Measurements from ENCODE around the gene ANO7.

DNA sequence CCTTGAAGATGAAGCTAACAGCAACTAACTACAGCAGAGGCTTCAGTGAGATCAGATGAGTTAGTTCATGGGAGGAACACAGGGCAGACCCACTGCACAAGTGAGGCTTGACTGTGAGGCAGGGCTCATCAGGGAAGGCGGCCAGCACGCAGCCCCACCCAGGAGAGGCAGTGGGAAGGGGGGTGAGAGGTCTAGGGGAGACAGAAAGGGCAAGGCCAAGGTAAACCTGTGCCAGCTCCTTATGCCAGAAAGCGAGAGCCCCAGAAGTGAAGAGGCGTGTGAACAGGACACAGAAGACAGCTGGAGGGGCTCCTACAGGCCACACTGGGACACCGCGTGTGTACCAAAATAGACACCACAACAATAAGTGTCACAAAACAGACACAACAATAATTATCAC, 48.6 kb downstream of the ANO7 start:
- TF ChIP-seq, protein P1, sequence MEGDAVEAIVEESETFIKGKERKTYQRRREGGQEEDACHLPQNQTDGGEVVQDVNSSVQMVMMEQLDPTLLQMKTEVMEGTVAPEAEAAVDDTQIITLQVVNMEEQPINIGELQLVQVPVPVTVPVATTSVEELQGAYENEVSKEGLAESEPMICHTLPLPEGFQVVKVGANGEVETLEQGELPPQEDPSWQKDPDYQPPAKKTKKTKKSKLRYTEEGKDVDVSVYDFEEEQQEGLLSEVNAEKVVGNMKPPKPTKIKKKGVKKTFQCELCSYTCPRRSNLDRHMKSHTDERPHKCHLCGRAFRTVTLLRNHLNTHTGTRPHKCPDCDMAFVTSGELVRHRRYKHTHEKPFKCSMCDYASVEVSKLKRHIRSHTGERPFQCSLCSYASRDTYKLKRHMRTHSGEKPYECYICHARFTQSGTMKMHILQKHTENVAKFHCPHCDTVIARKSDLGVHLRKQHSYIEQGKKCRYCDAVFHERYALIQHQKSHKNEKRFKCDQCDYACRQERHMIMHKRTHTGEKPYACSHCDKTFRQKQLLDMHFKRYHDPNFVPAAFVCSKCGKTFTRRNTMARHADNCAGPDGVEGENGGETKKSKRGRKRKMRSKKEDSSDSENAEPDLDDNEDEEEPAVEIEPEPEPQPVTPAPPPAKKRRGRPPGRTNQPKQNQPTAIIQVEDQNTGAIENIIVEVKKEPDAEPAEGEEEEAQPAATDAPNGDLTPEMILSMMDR (conservative IDR thresholded peaks at IDR 0.05), result no peak
- no peak for TF ChIP-seq ZFX (IDR thresholded peaks at IDR 0.05)

Data from C4-2B (cell line).